Upper lobe of left lung (tissue), 4 donors: ENCODE measurements around the gene TMEM30A.

Experiments
- EP300 ChIP-seq, 4 donors: sonication (generic); formaldehyde crosslinking; IDR thresholded peaks; one replicate each; pipeline ENCODE4 v1.5.1; 2017; ENCODE audit warnings: antibody characterized with exemption in 4 of 4, control low read depth in 2 of 4
- POLR2A ChIP-seq, 4 donors: fragments of 450-650 bp; IDR thresholded peaks; one replicate each; pipeline ENCODE4 v1.5.1; 2016 to 2017; ENCODE audit warnings: antibody characterized with exemption in 4 of 4, mild to moderate bottlenecking in 2 of 4
- POLR2AphosphoS5 ChIP-seq, 2 donors: sonication (generic); formaldehyde crosslinking; IDR thresholded peaks; one replicate each; pipeline ENCODE4 v1.5.1; 2017; ENCODE audit warnings: antibody characterized with exemption in 2 of 2
- TF ChIP-seq, protein P1 (sequence below), 6 experiments: fragments of 450-650 bp in 4 of 6; fragments of 200-600 bp in 2 of 6; sonication (generic) in 2 of 6; IDR thresholded peaks; one replicate each; pipeline ENCODE4 v1.5.1; 2016 to 2019; ENCODE audit warnings: antibody characterized with exemption in 6 of 6

DNA sequence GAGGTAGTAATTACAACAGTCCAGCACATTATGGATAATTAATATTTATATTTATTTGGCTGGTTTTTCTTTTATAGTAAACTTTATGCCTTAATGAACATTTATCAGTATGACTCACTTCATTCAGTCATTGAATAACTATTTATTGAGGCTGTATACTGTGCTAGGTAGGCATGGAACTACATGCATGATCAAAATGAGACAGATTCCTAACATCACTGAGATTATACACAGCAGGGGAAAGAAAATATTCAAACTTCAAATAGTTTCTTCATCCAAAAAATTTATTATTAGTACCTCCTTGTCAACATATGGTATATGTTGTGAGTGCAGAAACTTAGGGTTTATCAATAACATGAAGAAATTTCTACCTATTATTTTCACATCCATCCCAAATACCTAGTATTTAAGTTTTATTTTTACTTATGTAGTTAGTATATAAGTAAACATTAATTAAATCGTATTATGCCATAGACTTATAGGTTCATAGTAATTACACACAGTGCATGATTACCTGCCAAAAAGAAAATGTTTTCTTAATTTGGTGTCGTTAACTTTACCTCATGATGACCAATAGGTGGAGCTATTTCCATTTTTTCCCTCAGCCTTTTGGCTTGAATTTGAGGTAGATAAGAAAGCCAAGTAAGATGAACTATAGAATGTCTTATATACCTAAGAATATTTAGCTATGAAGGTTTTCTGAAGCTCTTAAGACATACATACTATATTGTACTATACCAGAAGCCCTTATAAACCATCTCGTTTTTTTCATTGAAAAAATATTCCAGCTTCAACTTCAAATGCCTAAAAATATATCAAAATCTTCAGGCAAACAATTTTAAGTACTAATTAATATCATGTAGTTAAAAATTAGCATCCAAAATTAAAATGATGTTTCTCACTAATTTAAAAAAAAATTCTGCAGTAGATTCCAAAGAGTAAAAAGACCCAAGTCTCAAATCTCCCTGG, 12.5 kb upstream of the TMEM30A start:
- no peak for TF ChIP-seq POLR2AphosphoS5 (IDR thresholded peaks at IDR 0.05)
- no peak for TF ChIP-seq EP300 (IDR thresholded peaks at IDR 0.05)
- TF ChIP-seq, protein P1, sequence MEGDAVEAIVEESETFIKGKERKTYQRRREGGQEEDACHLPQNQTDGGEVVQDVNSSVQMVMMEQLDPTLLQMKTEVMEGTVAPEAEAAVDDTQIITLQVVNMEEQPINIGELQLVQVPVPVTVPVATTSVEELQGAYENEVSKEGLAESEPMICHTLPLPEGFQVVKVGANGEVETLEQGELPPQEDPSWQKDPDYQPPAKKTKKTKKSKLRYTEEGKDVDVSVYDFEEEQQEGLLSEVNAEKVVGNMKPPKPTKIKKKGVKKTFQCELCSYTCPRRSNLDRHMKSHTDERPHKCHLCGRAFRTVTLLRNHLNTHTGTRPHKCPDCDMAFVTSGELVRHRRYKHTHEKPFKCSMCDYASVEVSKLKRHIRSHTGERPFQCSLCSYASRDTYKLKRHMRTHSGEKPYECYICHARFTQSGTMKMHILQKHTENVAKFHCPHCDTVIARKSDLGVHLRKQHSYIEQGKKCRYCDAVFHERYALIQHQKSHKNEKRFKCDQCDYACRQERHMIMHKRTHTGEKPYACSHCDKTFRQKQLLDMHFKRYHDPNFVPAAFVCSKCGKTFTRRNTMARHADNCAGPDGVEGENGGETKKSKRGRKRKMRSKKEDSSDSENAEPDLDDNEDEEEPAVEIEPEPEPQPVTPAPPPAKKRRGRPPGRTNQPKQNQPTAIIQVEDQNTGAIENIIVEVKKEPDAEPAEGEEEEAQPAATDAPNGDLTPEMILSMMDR (IDR thresholded peaks at IDR 0.05): peak; percentile 25 to 74 (median 70)
- TF ChIP-seq POLR2A (IDR thresholded peaks at IDR 0.05): no peak
